Hypothalamus (tissue), 51 donors: Measurements from ENCODE around the gene FOXK1.
"Not testable (repeated sequence)": the region's sequence is repeated elsewhere in the genome, so short reads cannot be mapped to it uniquely, and the experiment has no call there.

Source experiments
- DNase-seq, 51 donors: peaks; one replicate each; lab custom pipeline; 2025; lab: John Stamatoyannopoulos, UW

Gene FOXK1

GRCh38 chr7:4781366-4782069 is 99.4 kb downstream of the FOXK1 start:
- DNase-seq: no peak

DNA sequence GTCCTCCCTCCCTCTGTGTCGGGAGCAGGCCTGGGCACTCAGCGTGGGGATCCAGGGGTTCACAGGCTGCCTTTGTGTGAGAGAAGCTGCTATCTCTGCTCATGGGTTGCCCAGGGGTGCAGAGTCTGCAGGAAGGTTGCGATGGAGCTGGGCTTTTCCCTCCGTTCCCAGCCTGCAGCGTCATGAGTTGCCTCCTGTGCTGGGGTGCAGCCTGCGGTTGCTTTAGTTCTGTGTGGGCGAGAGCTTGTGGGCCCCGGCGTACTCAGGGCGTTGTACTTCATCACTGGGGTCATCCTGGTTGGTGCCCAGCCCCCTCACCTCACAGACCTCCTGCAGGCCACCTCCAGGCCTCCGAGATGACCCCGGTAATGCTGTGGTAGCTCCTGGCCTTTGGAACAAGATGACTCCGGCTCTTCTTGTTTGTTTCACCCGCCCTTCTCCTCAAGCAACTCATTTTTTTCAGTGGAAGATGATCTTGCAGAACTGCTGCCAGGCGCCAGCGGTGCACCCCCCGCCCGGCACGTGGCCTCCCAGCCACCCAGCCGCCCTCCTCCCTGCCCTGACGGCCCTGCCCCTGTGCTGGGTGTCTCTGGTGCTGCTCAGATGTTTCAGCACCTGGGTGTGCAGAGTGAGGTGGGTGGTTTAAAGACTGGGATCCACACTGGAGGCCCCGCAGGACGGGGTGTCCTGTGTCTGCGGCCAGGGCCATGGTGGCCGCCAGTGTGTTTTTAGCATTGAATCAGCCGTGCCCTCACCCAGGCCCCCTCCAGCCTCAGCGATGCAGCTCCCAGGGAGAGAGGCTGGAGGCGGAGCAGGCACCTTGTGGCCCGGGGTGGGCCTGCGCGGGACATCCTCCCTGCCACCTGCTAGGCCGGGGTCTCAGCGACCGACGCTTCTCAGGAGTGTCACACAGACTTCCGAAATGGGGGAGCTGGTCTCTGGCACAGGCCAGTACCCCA is 100.5 kb downstream of the FOXK1 start:
- no peak for DNase-seq

DNA sequence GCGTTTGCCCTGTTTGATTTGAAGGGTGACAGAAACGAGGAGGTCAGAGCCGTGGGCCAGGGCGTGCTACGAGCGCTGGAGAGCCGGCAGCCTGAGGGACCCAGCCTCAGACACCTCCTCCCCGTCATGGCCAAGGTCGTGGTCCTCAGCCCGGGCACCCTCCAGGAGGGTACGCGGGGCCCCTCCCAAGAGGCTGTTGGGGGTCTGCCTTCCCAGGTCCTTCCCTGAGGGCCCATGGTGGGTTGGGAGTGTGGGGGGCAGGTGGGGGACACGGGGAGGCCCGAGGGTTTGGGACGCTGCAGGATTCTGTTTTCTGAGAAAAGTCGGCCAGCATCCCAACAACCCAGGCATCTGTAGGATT is 101.2 kb downstream of the FOXK1 start:
- no peak for DNase-seq

- DNase-seq: no peak
These were observed 101.8 kb downstream of the FOXK1 start for GRCh38 chr7:4783762-4784351.

DNA sequence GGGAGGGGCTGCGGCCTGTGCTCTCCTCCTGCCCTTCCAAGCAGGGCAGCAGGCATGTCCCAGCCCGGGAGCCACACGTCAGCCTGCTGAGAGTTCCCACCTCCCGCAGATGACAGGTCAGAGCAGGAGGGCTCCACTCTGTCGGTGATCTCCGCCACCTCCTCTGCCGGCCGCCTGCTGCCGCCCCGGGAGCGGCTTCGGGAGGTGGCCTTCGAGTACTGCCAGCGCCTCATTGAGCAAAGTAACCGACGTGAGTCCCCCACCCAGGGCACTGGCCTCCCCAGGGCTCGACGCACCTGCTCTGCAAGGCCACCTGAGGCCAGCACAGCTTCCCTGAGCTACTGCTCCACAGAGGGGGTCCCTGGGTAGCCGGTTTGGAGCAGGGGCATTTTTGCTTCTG is 102.7 kb downstream of the FOXK1 start:
- no peak for DNase-seq

- DNase-seq: no peak
These were observed 103.3 kb downstream of the FOXK1 start for GRCh38 chr7:4785371-4785770.

- DNase-seq: no peak
These were observed 103.9 kb downstream of the FOXK1 start for GRCh38 chr7:4786015-4786414.

DNA sequence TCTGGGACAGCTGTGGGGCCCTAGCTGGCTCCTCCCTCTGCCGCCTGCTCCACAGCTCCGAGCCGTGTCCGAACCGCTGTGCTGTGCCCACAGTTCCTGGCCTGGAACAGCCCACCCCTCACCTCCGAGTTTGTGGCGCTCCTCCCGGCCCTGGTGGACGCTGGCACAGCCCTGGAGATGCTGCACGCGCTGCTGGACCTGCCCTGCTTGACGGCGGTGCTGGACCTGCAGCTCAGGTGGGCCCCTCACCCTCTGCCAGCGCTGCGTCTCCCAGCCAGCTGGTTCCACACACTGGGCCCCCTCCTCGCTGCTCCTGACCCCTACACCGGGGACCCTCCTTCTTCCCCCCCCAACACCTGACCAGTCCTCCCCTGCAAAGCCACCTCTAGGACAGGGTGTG is 105.4 kb downstream of the FOXK1 start:
- DNase-seq: no peak

GRCh38 chr7:4787947-4788626 is 106.0 kb downstream of the FOXK1 start:
- no peak for DNase-seq

- DNase-seq: no peak
These were observed 106.6 kb downstream of the FOXK1 start for GRCh38 chr7:4788627-4789189.

- DNase-seq: no peak
These were observed 107.3 kb downstream of the FOXK1 start for GRCh38 chr7:4789194-4790077.

GRCh38 chr7:4790078-4790465 is 108.0 kb downstream of the FOXK1 start:
- no peak for DNase-seq

DNA sequence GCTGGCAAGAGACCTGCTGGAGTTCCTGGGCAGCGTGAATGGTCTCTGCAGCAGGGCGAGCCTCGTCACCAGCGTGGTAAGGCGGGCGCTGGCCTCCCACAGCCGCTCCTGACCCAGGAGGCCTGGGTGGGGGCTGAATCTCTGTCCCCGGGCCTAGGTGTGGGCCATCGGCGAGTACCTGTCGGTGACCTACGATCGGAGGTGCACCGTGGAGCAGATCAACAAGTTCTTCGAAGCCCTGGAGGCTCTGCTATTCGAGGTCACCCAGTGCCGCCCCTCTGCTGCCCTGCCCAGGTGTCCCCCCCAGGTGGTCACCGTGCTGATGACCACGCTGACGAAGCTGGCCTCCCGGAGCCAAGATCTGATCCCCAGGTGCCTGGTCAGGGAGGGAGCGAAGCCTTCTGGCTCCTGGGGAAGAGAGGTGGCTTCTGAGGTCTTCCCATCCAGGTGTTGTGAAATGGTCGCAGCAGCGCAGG is 108.5 kb downstream of the FOXK1 start:
- no peak for DNase-seq

- no peak for DNase-seq
These were observed 109.1 kb downstream of the FOXK1 start for GRCh38 chr7:4791101-4791737.

DNA sequence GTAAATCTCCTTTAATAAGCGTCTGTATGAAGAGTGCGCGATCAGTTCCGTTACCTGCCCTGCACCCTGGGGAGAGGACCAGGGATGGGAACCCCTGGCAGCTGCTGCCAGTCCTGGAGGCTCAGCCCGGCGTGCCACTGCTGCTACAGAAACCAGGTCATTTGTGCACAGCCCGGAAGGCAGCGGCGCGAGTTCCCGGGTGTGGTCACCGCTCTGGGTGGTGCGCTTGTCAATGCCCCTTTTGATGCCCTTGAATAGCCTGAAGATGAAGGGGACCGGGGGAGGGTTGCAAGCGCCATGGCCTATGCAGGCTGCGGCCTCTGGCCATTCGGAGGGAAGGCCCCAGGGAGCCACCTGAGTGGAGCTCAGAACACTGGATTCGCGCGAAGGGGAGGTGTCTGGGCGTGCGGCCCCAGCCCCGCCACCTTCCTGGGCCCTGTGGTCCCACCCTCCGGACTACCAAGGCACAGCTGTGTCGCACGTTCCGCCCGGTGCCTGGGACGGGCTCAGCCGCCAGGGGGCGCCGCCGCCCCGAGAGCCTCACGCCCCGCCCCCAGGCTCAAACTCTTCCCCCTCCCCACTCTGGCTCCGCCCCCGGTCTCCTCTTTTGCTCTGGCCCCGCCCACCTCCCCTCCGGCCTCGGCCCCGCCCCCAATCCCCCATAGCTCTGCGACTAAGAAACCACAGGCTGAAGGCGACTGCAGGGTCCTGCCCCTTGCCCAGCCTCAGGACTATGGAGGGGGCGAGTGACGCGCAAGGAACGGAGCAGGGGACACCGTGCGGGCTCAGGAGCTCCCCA is 109.8 kb downstream of the FOXK1 start:
- DNase-seq: peak; percentile 7 to 90 (median 71)

DNA sequence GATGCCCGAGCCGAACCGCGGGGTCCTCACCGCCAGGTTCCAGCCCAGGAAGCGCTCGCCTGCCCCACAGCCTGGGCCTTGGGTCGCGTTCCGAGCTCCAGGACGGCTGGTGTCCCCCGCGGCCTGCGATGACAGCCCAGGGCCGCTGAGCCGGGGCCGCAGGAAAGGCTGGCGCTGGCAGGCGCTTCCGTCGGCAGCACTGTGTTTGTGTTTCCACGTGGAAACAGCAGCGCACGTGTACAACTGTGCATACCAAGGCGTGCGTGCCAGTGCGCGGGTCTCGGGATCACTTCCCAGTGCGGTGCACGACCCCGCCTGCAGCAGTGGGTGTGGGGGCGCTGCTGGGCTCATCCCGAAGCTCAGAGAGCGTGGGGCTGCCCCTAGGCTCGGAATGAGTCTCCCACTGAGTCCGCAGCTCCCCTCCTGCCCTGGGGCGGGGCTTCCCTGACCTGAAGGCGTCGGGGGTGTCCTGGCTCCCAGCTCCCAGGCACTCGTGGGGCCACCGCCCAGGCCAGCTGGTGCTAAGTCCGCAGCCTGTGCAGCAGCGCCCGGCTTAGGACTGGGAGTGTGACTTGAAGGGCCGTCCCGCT is 110.5 kb downstream of the FOXK1 start:
- DNase-seq: peak in 8 of 51 donors; percentile 22 to 61 (median 44)

DNA sequence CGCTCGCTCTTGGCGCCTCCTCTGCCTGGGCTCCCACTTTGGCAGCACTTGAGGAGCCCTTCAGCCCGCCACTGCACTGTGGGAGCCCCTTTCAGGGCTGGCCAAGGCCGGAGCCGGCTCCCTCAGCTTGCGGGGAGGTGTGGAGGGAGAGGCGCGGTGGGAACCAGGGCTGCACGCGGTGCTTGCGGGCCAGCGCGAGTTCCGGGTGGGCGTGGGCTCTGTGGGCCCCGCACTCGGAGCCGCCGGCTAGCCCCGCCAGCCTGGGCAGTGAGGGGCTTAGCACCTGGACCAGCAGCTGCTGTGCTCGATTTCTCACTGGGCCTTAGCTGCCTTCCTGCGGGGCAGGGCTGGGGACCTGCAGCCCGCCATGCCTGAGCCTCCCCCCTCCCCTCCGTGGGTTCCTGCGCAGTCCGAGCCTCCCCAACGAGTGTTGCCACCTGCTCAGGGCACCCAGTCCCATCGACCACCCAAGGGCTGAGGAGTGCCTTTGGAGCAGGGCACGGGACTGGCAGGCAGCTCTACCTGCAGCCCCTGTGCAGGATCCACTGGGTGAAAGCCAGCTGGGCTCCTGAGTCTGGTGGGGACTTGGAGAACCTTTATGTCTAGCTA is 111.4 kb downstream of the FOXK1 start:
- not testable (repeated sequence) for DNase-seq
